H1 (cell line): ENCODE results near the gene C18orf63. TPM values are rescaled to one million over a fixed set of nuclear protein-coding genes. Genes with fewer than 3 reads are reported as not detected.

Experiments
- CTCF ChIA-PET: fragments of 300-600 bp; sonication (Branson Sonifier 250); formaldehyde crosslinking; loops from one replicate; lab custom pipeline; 2021; ENCODE audit not compliant: partially characterized antibody; lab: Charles Lee
- POLR2A ChIA-PET: fragments of 300-600 bp; sonication (Branson Sonifier 250); formaldehyde crosslinking; loops from one replicate; lab custom pipeline; 2021; ENCODE audit warnings: inconsistent platforms; ENCODE audit not compliant: partially characterized antibody; lab: Charles Lee
- DNase-seq, 2 experiments: peaks; one replicate each; pipeline versions ENCODE4 v3.0.0 to v3.0.0-alpha.2; 2010 to 2022; ENCODE audit warnings: low spot score in 2 of 2, low read depth in 1 of 2, mixed read lengths in 1 of 2
- FAIRE-seq: peaks from 2 replicates; lab custom pipeline; 2011; peaks lifted over from hg19 to GRCh38; lab: Jason Lieb, UNC
- H2AFZ ChIP-seq: 2 replicates; pipeline ENCODE4 v1.8.1; 2012; ENCODE audit warnings: low read length, inconsistent platforms
- H2AK5ac ChIP-seq: 2 replicates; pipeline ENCODE4 v1.6.1; 2013; ENCODE audit warnings: low read depth, low read length
- H2BK120ac ChIP-seq: replicated peaks from 2 replicates; pipeline ENCODE3; 2013; ENCODE audit warnings: low read depth, low read length, inconsistent platforms
- H2BK12ac ChIP-seq: 2 replicates; pipeline ENCODE4 v1.6.1; 2013; ENCODE audit warnings: low read depth, low read length
- H2BK15ac ChIP-seq: 2 replicates; pipeline ENCODE4 v1.6.1; 2013; ENCODE audit warnings: low read length
- H2BK20ac ChIP-seq: 2 replicates; pipeline ENCODE4 v1.6.1; 2013; ENCODE audit warnings: low read length
- H2BK5ac ChIP-seq: 2 replicates; pipeline ENCODE4 v1.6.1; 2013; ENCODE audit warnings: low read depth, low read length
- H3K14ac ChIP-seq: 2 replicates; pipeline ENCODE4 v1.6.1; 2013; ENCODE audit warnings: inconsistent platforms; ENCODE audit not compliant: insufficient read length
- H3K18ac ChIP-seq: 2 replicates; pipeline ENCODE4 v1.6.1; 2013; ENCODE audit warnings: low read length; ENCODE audit errors: extremely low read depth
- H3K23ac ChIP-seq: 2 replicates; pipeline ENCODE4 v1.6.1; 2013; ENCODE audit warnings: inconsistent platforms; ENCODE audit not compliant: insufficient read length
- H3K23me2 ChIP-seq: 2 replicates; pipeline ENCODE4 v1.6.1; 2013; ENCODE audit warnings: low read depth, low read length
- H3K27ac ChIP-seq: 2 replicates; pipeline ENCODE4 v1.6.1; 2011; ENCODE audit warnings: low read depth, low read length, inconsistent platforms
- H3K27me3 ChIP-seq, 4 experiments: replicated peaks in 1 of 4; 1 replicate in 1 of 4; 2 replicates in 3 of 4; pipeline versions ENCODE4 v1.6.1 to v1.8.1; 2011 to 2013; ENCODE audit warnings: low read length in 3 of 4, mild to moderate bottlenecking in 3 of 4, inconsistent platforms in 2 of 4, mixed read lengths in 2 of 4, moderate library complexity in 1 of 4; ENCODE audit not compliant: control insufficient read depth in 3 of 4, insufficient read depth in 3 of 4; ENCODE audit errors: extremely low read depth in 1 of 4
- H3K36me3 ChIP-seq, 4 experiments: 2 replicates each; pipeline versions ENCODE4 v1.6.1 to v1.8.1; 2011 to 2013; ENCODE audit warnings: mild to moderate bottlenecking in 4 of 4, low read length in 3 of 4, moderate library complexity in 2 of 4, control low read depth in 1 of 4, inconsistent platforms in 1 of 4; ENCODE audit not compliant: insufficient read depth in 4 of 4, control insufficient read depth in 2 of 4
- H3K4ac ChIP-seq: replicated peaks from 2 replicates; pipeline ENCODE3; 2013; ENCODE audit warnings: low read length, low read depth, mixed read lengths, inconsistent platforms; ENCODE audit not compliant: insufficient read length
- H3K4me1 ChIP-seq, 4 experiments: replicated peaks in 1 of 4; 1 replicate in 1 of 4; 2 replicates in 3 of 4; pipeline versions ENCODE4 v1.6.1 to v1.8.1; 2011 to 2013; ENCODE audit warnings: low read length in 3 of 4, inconsistent platforms in 2 of 4, mixed read lengths in 1 of 4; ENCODE audit not compliant: insufficient read depth in 4 of 4, control insufficient read depth in 3 of 4
- H3K4me2 ChIP-seq, 2 experiments: 2 replicates each; pipeline versions ENCODE4 v1.6.1 to v1.8.1; 2011 to 2013; ENCODE audit warnings: low read depth in 2 of 2, low read length in 2 of 2, control low read depth in 1 of 2, inconsistent platforms in 1 of 2, mild to moderate bottlenecking in 1 of 2; ENCODE audit not compliant: insufficient read depth in 1 of 2
- H3K4me3 ChIP-seq, 4 experiments: fragments of 200-600, 300-600 bp in 1 of 4; sonication (generic), shearing (Covaris generic), sonication (Bioruptor Twin) in 1 of 4; 2 replicates each; pipeline versions ENCODE4 v1.5.1 to v1.8.1; 2011 to 2016; ENCODE audit warnings: low read length in 4 of 4, low read depth in 3 of 4, control low read depth in 2 of 4, inconsistent platforms in 2 of 4, mild to moderate bottlenecking in 2 of 4, mixed read lengths in 1 of 4, moderate library complexity in 1 of 4; ENCODE audit not compliant: insufficient read depth in 2 of 4; ENCODE audit errors: extremely low read depth in 1 of 4
- H3K56ac ChIP-seq: replicated peaks from 2 replicates; pipeline ENCODE3; 2013; ENCODE audit warnings: low read depth, mild to moderate bottlenecking, mixed read lengths, low read length, inconsistent platforms; ENCODE audit not compliant: insufficient read length
- H3K79me1 ChIP-seq: 2 replicates; pipeline ENCODE4 v1.6.1; 2013; ENCODE audit warnings: low read depth, low read length, control low read depth
- H3K79me2 ChIP-seq, 2 experiments: 2 replicates each; pipeline versions ENCODE4 v1.6.1 to v1.8.1; 2012 to 2013; ENCODE audit warnings: low read length in 2 of 2, mild to moderate bottlenecking in 2 of 2, inconsistent platforms in 1 of 2; ENCODE audit not compliant: insufficient read depth in 2 of 2, control insufficient read depth in 1 of 2
- H3K9ac ChIP-seq, 4 experiments: replicated peaks in 1 of 4; 1 replicate in 1 of 4; 2 replicates in 3 of 4; pipeline versions ENCODE4 v1.6.1 to v1.8.1; 2011 to 2013; ENCODE audit warnings: low read depth in 3 of 4, low read length in 3 of 4, control low read depth in 2 of 4, mild to moderate bottlenecking in 2 of 4, moderate library complexity in 2 of 4, inconsistent platforms in 1 of 4; ENCODE audit errors: extremely low read depth in 1 of 4
- H3K9me3 ChIP-seq, 2 experiments: 2 replicates each; pipeline versions ENCODE4 v1.6.1 to v1.8.1; 2012 to 2013; ENCODE audit warnings: mild to moderate bottlenecking in 2 of 2, moderate library complexity in 2 of 2, control low read depth in 1 of 2, inconsistent platforms in 1 of 2, low read depth in 1 of 2, low read length in 1 of 2, mixed read lengths in 1 of 2; ENCODE audit not compliant: insufficient read depth in 2 of 2
- H4K20me1 ChIP-seq, 2 experiments: replicated peaks in 1 of 2; 2 replicates each; pipeline versions ENCODE3 to v1.8.1; 2011 to 2013; ENCODE audit warnings: inconsistent platforms in 2 of 2, low read length in 2 of 2, mild to moderate bottlenecking in 1 of 2; ENCODE audit not compliant: insufficient read depth in 2 of 2, control insufficient read depth in 1 of 2
- H4K5ac ChIP-seq: 2 replicates; pipeline ENCODE4 v1.6.1; 2013; ENCODE audit warnings: low read length, low read depth, mixed read lengths, inconsistent platforms; ENCODE audit not compliant: insufficient read length
- H4K8ac ChIP-seq: 2 replicates; pipeline ENCODE4 v1.8.0; 2013; ENCODE audit warnings: mild to moderate bottlenecking, moderate library complexity, low read length, inconsistent platforms; ENCODE audit not compliant: insufficient read depth; ENCODE audit errors: extremely low read depth
- H4K91ac ChIP-seq: replicated peaks from 2 replicates; pipeline ENCODE3; 2013; ENCODE audit warnings: low read length, mixed read lengths, inconsistent platforms; ENCODE audit not compliant: insufficient read length
- ASH2L ChIP-seq: fragments of 200-600, 300-600 bp; sonication (generic); IDR thresholded peaks from one replicate; pipeline ENCODE4 v1.7.1; 2017; ENCODE audit warnings: low read length
- ATF3 ChIP-seq: IDR thresholded peaks from 2 replicates; pipeline ENCODE4 v1.6.1; 2011; ENCODE audit warnings: low read depth, mild to moderate bottlenecking, low read length; ENCODE audit not compliant: insufficient read depth
- BCL11A ChIP-seq, 2 experiments: IDR thresholded peaks; one replicate each; pipeline ENCODE4 v1.6.1; 2011; ENCODE audit warnings: low read depth in 2 of 2, low read length in 2 of 2, mild to moderate bottlenecking in 2 of 2
- CBX5 ChIP-seq: fragments of 300-800, 300-1000 bp; sonication (generic); IDR thresholded peaks from 2 replicates; pipeline ENCODE4 v1.7.1; 2016; ENCODE audit warnings: antibody characterized with exemption, low read length, low read depth
- CEBPB ChIP-seq: IDR thresholded peaks from 2 replicates; pipeline ENCODE4 v1.6.1; 2012; ENCODE audit warnings: low read depth, low read length
- EZH2 ChIP-seq: fragments of 200-600 bp; sonication (generic); IDR thresholded peaks from 2 replicates; pipeline ENCODE4 v1.7.1; 2012; ENCODE audit warnings: low read depth, mild to moderate bottlenecking, moderate library complexity, low read length, inconsistent platforms; ENCODE audit not compliant: severe bottlenecking
- GTF2F1 ChIP-seq: IDR thresholded peaks from 2 replicates; pipeline ENCODE4 v1.6.1; 2012; ENCODE audit warnings: low read depth, low read length, improper control_type of control experiment, borderline replicate concordance
- JUN ChIP-seq: IDR thresholded peaks from 2 replicates; pipeline ENCODE4 v1.6.1; 2011; ENCODE audit warnings: low read depth, mild to moderate bottlenecking, improper control_type of control experiment, low read length
- KDM5A ChIP-seq: fragments of 200-600 bp; IDR thresholded peaks from 2 replicates; pipeline ENCODE4 v1.7.1; 2012; ENCODE audit warnings: mild to moderate bottlenecking, low read length, inconsistent platforms, mixed read lengths
- NRF1 ChIP-seq: IDR thresholded peaks from 2 replicates; pipeline ENCODE4 v1.6.1; 2011; ENCODE audit warnings: mild to moderate bottlenecking, low read depth, low read length, improper control_type of control experiment
- RXRA ChIP-seq: IDR thresholded peaks from 2 replicates; pipeline ENCODE4 v1.6.1; 2011; ENCODE audit warnings: low read depth, mild to moderate bottlenecking, low read length, moderate library complexity; ENCODE audit not compliant: insufficient read depth
- SAP30 ChIP-seq: fragments of 300-600 bp; sonication (generic); IDR thresholded peaks from 2 replicates; pipeline ENCODE4 v1.7.1; 2012; ENCODE audit warnings: low read length, moderate library complexity, mild to moderate bottlenecking, inconsistent platforms; ENCODE audit not compliant: insufficient read depth, insufficient replicate concordance
- SIRT6 ChIP-seq: IDR thresholded peaks from one replicate; pipeline ENCODE4 v1.7.1; 2012; ENCODE audit warnings: low read length, inconsistent platforms
- SP1 ChIP-seq: IDR thresholded peaks from 2 replicates; pipeline ENCODE4 v1.6.1; 2011; ENCODE audit warnings: low read depth, low read length
- TAF7 ChIP-seq: optimal IDR thresholded peaks from 2 replicates; pipeline ENCODE3; 2011; ENCODE audit warnings: low read depth, mild to moderate bottlenecking, inconsistent platforms, low read length, moderate library complexity, borderline replicate concordance
- WGBS, 2 experiments: shearing (Covaris generic) in 1 of 2; methylation state at CpG; one replicate each; pipeline versions ENCODE4 v1.1.6 to v1.1.7; 2013 to 2015; ENCODE audit warnings: low lambda C conversion rate in 2 of 2, mixed read lengths in 2 of 2, inconsistent platforms in 1 of 2, low coverage in 1 of 2, missing lambda C conversion rate in 1 of 2; ENCODE audit not compliant: insufficient replicate concordance in 2 of 2, insufficient coverage in 1 of 2, insufficient read length in 1 of 2; ENCODE audit errors: extremely low coverage in 1 of 2, missing lambda C conversion rate in 1 of 2; 5-methylcytosine and 5-hydroxymethylcytosine counted together
- polyA plus RNA-seq, 7 experiments: library from polyadenylated mRNA; depleted of rRNA in 3 of 7; stranded (reverse) in 5 of 7; unstranded in 2 of 7; fragments of >200 nt in 5 of 7; fragments of 200-250 nt in 2 of 7; gene quantifications; 1 replicate in 5 of 7; 2 replicates in 1 of 7; 4 replicates in 1 of 7; pipeline versions ENCODE4 v1.2.1 to v1.2.3, GENCODE V29; 2011 to 2013; ENCODE audit warnings: missing spikeins in 2 of 7, mixed read lengths in 2 of 7
- total RNA-seq: library from RNA; stranded (reverse); fragmentation: NEBNext Ultra II Directional; extraction: Animal tissue kit (Norgen Biotek cat#: 25700); gene quantifications from 2 replicates; pipeline ENCODE4 v1.2.1, GENCODE V29; 2021

Gene C18orf63
- total and polyA plus RNA-seq, 2 of the 8 experiments (the other 6 are each of a cell fraction or from before 2014, with no cell fraction given), result not detected

GRCh38 chr18:74333091-74333490 is 17.5 kb downstream of the C18orf63 start:
- Histone ChIP-seq H3K23ac (no peak overlapping the region), H4K8ac (no peak overlapping the region), H2AK5ac (no peak overlapping the region), H3K23me2 (no peaks in the 10 kb centered on the region), H3K9ac (no peak overlapping the region), H2BK12ac (no peak overlapping the region), H2BK15ac (no peak overlapping the region), H3K4me1 (no peaks in the 10 kb centered on the region), H3K36me3 (no peaks in the 10 kb centered on the region), H3K56ac (no peak overlapping the region), H3K4ac (no peak overlapping the region), H3K4me3 (no peak overlapping the region), H3K4me2 (no peak overlapping the region), H3K79me1 (no peaks in the 10 kb centered on the region), H4K91ac (no peak overlapping the region), H4K5ac (no peak overlapping the region), H3K79me2 (no peaks in the 10 kb centered on the region), H3K18ac (no peak overlapping the region), H2AFZ (no peak overlapping the region), H3K9me3 (no peaks in the 10 kb centered on the region), H2BK120ac (no peak overlapping the region), H2BK5ac (no peak overlapping the region), H3K14ac (no peak overlapping the region), H2BK20ac (no peak overlapping the region), H4K20me1 (no peaks in the 10 kb centered on the region), H3K27me3 (no peaks in the 10 kb centered on the region), H3K27ac (no peak overlapping the region)
- WGBS, 2 experiments, result 68% methylated on average over 1 of the region's 1 CpG; no CpG with 5 or more reads in 1 of the 2 experiments
- ChIA-PET POLR2A (no interaction called here), CTCF (interaction anchor here (1.0 to 2.3 kb wide), 3 partner anchors 9 to 135 kb away, joined by 3 to 10 read pairs (median 3); no protein-coding TSS in a partner anchor)
- FAIRE-seq (no peak), DNase-seq (no peak)
- TF ChIP-seq SIRT6 (no peak), ASH2L (no peak), BCL11A (IDR thresholded peaks at IDR 0.05; ENCODE audit: low read depth in 2 of 2, low read length in 2 of 2) (no peak), ATF3 (no peak), SP1 (no peak), KDM5A (no peak), EZH2 (no peak), NRF1 (no peak), SAP30 (no peak), JUN (no peak), CBX5 (no peak), CEBPB (no peak), GTF2F1 (no peak), TAF7 (no peak), RXRA (no peak)
